Right cardiac atrium (tissue), 5 donors: Measurements from ENCODE around the gene UBA3. TPM values are rescaled to one million over a fixed set of nuclear protein-coding genes. Genes with fewer than 3 reads are reported as not detected.

ENCODE experiments used
- ATAC-seq, 2 donors: fragments of 200-7000 bp; cut with Tn5 transposase; one replicate each; pipeline versions ENCODE4 v1.8.0 to v1.9.1; 2020; ENCODE audit warnings: moderate library complexity in 2 of 2, mild to moderate bottlenecking in 1 of 2
- DNase-seq, 3 donors: peaks; one replicate each; pipeline ENCODE4 v3.0.0-alpha.2; 2020
- H3K27ac ChIP-seq: one replicate; pipeline ENCODE4 v1.5.1; 2013; ENCODE audit warnings: mild to moderate bottlenecking, low read length, control low read depth, moderate library complexity
- H3K27me3 ChIP-seq: one replicate; pipeline ENCODE4 v1.6.1; 2013; ENCODE audit not compliant: control insufficient read depth, insufficient read depth
- H3K4me1 ChIP-seq: one replicate; pipeline ENCODE4 v1.6.1; 2013; ENCODE audit warnings: low read length; ENCODE audit not compliant: control insufficient read depth, insufficient read depth
- H3K4me3 ChIP-seq: one replicate; pipeline ENCODE4 v1.5.1; 2013; ENCODE audit warnings: low read length, control low read depth
- H3K9me3 ChIP-seq: one replicate; pipeline ENCODE4 v1.6.1; 2013; ENCODE audit warnings: low read length; ENCODE audit not compliant: control insufficient read depth
- WGBS: extraction: QIAGEN DNeasy Blood & Tissue Kit; methylation state at CpG from one replicate; pipeline ENCODE4 v1.1.7; 2013; 5-methylcytosine and 5-hydroxymethylcytosine counted together
- intact Hi-C, 4 donors: fragments of 100-400 bp; cut with DNase I; formaldehyde crosslinking; loops; one replicate each; pipeline versions ENCODE4 v1.11.0 to v1.14.0; 2022 to 2023
- polyA plus RNA-seq: library from polyadenylated mRNA; stranded (reverse); fragments of 200-250 nt; gene quantifications from one replicate; pipeline ENCODE4 v1.2.3, GENCODE V29; 2013
- total RNA-seq, 4 donors: library from RNA; stranded (reverse); fragmentation: NEBNext Ultra II Directional; extraction: Animal tissue kit (Norgen Biotek cat#: 25700); gene quantifications; one replicate each; pipeline ENCODE4 v1.2.1, GENCODE V29; 2021
- donor health status: healthy with polysubstance abuse.
- donor health status: DM: no; HTN: yes; CAD: no.
- donor health status: DM: no; HTN: no; CAD: no.
- donor health status: DM: no; HTN: yes; CAD: no; lungs with severe emphysema.
- donor health status: DM: yes; HTN: yes; CAD: no.

The UBA3 gene
- total and polyA plus RNA-seq, 5 donors: 51.4 to 67.5 (median 64.0) TPM

DNA sequence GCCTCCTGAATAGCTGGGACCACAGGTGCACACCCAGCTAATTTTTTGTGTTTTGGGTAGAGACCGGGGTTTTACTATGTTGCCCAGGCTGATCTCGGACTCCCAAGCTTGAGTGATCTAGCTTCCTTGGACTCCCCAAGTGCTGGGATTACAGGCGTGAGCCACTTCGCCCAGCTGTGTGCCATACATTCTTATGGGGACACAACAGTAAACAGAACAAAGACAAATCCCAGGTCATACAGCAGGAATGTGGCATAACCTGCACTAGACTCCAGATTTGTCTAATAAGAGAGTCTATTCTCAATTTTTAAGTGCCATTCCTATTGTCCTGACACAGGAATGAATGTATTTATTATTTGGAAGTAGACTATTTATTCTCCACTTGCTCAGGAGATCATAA, 22.2 kb upstream of the UBA3 start:
- Histone ChIP-seq H3K4me3 (no peak overlapping the region), H3K27me3 (no peaks in the 10 kb centered on the region), H3K4me1 (peaks cover 13% of the 10 kb centered on the region), H3K27ac (peak overlapping the region; percentile 23), H3K9me3 (no peaks in the 10 kb centered on the region)
- intact Hi-C loops: no loop called here
- no peak for ATAC-seq
- DNase-seq: no peak
- WGBS: 83% methylated on average over 4 of the region's 4 CpGs

DNA sequence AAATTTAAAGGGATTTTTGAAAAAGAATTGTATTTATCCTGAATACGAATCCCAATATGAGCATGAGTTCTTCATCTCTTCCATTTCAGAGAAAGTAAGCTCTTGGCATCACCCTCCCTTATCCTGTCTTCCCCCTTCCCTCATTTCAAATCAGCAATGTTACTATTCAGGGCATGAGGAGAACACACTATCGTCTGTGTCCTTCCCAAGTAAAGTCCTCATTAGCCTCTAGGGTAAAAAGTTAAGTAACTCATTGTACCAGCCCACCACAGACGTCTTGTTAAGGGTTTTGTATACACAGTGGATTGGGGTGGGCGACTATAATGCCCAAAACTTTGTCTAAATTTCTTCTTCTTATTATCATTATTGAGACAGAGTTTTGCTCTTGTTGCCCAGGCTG, 19.4 kb upstream of the UBA3 start:
- 70% methylated on average over 4 of the region's 4 CpGs for WGBS
- Histone ChIP-seq H3K27me3 (no peaks in the 10 kb centered on the region), H3K27ac (peak overlapping the region; percentile 52), H3K4me3 (no peak overlapping the region), H3K4me1 (peaks cover 13% of the 10 kb centered on the region), H3K9me3 (no peaks in the 10 kb centered on the region)
- ATAC-seq (no peak), DNase-seq (no peak)
- intact Hi-C loops: no loop called here

DNA sequence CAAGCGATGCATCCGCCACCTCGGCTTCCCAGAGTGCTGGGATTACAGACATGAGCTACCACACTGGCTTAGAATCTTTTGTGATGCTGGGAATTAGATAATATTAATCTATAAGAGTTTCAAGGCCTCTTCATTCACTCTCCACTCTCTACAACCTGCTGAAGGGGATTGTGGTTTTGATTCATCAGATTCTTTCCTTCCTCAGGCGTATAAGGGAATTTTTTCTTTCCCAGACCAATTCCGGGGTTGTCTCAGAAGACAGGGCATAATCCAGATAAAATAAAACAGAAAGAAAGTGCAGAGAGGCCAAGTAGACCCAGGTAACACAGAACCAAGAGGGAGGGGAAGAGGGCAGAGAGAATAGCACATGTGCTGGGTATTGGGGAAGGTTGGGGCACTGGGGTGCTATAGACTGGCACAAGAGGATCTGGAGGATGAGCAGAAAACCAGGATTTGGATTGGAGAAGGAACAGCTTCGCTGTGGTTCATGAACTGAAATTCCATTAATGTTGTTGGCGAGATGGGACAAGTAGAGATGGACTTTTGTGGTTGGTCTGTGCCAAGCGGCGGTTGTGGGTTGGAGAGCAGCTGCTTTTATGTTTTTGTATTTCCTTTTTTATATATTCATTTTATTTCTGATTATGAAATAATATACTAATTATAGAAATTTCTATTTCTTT, 17.4 kb upstream of the UBA3 start:
- intact Hi-C loops: no loop called here

DNA sequence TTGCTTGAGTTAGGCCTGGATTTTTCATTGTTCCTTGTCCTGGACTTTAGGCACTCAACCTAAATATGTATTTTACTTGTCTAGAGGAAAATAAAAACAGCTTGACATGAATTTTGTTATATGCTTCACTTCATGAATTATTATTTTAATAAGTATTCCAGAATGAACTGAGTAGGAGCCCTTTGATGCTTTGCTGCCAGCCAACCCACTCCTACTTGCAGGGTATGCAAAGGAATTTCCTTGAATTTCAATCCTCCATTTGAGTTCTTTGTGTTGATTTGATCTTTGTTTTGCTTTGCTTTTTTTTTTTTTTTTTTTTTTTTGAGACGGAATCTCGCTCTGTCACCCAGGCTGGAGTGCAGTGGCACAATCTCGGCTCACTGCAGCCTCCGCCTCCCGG, 16.1 kb upstream of the UBA3 start:
- Histone ChIP-seq H3K4me3 (no peak overlapping the region), H3K9me3 (no peaks in the 10 kb centered on the region), H3K27me3 (no peaks in the 10 kb centered on the region), H3K27ac (no peak overlapping the region), H3K4me1 (peaks cover 14% of the 10 kb centered on the region)
- intact Hi-C loops: no loop called here
- ATAC-seq (no peak), DNase-seq (no peak)
- 91% methylated on average over 4 of the region's 5 CpGs for WGBS

More for the DNA sequence above, 17.4 kb upstream of the UBA3 start:
- Histone ChIP-seq H3K4me1 (peaks cover 18% of the 10 kb centered on the region), H3K27ac (peak overlapping the region; percentile 20), H3K27me3 (no peaks in the 10 kb centered on the region), H3K4me3 (no peak overlapping the region), H3K9me3 (no peaks in the 10 kb centered on the region)
- ATAC-seq (no peak), DNase-seq (no peak)
- 87% methylated on average over 9 of the region's 9 CpGs for WGBS

DNA sequence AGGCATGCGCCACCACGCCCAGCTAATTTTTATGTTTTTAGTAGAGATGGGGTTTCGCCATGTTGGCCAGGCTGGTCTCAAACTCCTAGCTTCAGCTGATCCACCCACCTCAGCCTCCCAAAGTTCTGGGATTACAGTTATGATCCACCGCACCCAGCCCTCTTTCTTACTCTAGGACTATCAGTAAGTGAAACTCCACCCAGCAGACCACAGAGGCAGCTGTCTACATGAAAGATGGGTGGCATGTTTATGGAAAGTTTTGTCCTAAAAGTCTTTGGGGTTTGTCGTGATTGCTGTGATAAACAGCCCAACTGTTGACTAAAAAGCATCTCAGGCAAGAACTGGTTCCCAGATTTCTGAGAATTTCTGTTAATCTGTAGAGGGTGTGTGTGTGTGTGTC, 15.5 kb upstream of the UBA3 start:
- peaks cover 15% of the 10 kb centered on the region for H3K4me1 ChIP-seq
- H3K4me3 ChIP-seq: no peak overlapping the region
- peak overlapping the region; percentile 17 for H3K27ac ChIP-seq
- H3K9me3 ChIP-seq: no peaks in the 10 kb centered on the region
- H3K27me3 ChIP-seq: no peaks in the 10 kb centered on the region
- intact Hi-C loops: no loop called here
- 76% methylated on average over 5 of the region's 5 CpGs for WGBS
- DNase-seq: no peak
- ATAC-seq: no peak

DNA sequence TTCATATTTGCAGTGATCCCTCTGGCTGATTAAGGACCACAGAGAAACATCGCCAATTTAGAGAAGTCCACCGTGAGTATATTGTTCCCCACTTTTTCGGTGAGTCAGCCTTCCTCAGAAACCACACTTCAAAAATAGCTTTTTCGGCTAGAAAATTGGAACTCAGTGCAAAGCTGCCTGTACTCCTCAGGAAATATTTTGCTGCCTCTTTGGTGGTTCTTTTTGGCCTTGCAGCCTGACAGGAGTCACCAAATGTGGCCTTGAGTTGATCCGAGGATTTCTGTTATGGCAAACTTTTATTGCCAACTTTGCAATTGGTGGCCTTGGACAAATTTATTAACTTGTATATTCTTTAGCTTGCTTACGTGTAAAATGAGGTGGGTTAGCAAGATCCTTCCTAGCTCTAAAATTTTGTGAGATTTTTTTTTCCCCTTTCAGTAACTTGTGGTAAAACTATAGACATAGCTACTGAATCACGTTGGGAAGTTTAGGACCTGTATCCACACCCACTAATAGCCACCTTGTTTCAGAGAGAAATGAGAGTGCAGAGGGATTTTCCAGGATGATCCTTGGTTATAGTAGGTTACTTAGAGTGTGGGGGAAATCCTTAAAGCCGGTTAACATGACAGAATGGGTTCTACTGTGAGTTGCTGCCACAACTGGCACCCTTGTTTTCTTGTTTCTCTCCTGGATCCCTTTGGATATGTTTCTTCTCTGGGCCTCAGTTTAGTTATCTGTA, 14.5 kb upstream of the UBA3 start:
- no peak for DNase-seq
- ATAC-seq: peak; percentile 5 to 20
- WGBS: 52% methylated on average over 8 of the region's 8 CpGs
- Histone ChIP-seq H3K4me1 (peaks cover 17% of the 10 kb centered on the region), H3K27ac (peak overlapping the region; percentile 84), H3K9me3 (no peaks in the 10 kb centered on the region), H3K27me3 (no peaks in the 10 kb centered on the region), H3K4me3 (no peak overlapping the region)
- intact Hi-C loops: no loop called here

DNA sequence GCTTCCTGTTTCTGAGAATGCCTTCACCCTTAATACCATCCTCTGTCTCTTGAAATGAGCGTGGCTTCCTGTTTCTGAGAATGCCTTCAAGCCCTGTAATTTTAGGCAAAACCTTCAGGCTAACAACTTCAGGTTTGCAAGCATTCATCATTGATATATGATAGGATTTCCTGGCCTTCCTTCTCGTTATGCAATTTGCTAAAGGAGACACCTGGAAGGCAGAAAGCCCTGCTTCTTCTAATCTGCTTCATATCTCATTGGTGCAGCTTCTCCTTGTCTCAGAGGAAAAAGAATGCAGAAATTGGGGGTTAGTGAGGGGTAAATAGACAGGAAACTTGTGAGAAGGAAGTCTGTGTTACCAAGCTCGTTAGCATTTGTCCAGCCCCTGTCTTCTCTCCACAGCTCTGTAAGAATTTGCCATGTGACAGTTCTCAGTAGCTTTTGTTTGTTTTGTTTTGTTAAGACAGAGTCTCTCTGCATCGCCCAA, 11.9 kb upstream of the UBA3 start:
- Histone ChIP-seq H3K9me3 (no peaks in the 10 kb centered on the region), H3K27me3 (no peaks in the 10 kb centered on the region), H3K4me3 (no peak overlapping the region), H3K4me1 (peaks cover 20% of the 10 kb centered on the region), H3K27ac (peak overlapping the region; percentile 71)
- DNase-seq (no peak), ATAC-seq (peak in 1 of 2 donors; percentile 23)
- WGBS: 21% methylated on average over 4 of the region's 4 CpGs
- intact Hi-C loops: no loop called here

DNA sequence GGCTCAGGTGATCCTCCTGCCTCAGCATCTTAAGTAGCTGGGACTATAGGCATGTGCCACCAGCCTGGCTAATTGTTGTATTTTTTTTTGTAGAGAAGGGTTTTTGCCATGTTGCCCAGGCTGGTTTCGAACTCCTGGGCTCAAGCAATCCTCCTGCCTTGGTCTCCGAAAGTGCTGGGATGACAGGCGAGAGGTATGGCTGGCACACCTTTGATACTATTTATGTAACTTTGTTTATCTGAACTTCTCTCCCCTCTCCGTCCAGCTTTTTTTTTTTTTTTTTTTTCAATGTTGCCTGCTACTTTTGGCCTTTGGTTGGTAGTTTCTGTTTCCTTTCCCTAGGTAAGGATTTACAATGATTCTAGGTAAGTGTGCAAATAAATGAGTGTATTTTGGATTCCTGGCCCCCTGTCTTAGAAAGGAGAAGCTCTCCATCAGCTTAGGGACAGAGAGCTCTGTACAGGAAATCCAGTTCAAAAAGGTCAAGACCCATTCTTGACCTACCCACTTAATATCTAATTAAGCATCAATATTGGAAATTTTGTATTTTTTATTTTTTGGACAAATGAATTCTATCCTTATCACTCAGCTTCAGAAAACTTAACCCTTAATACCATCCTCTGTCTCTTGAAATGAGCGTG, 11.3 kb upstream of the UBA3 start:
- H3K27ac ChIP-seq: peak overlapping the region; percentile 71
- DNase-seq (no peak), ATAC-seq (no peak)
- no peaks in the 10 kb centered on the region for H3K9me3 ChIP-seq
- 64% methylated on average over 5 of the region's 5 CpGs for WGBS
- H3K27me3 ChIP-seq: no peaks in the 10 kb centered on the region
- intact Hi-C loops: no loop called here
- H3K4me3 ChIP-seq: no peak overlapping the region
- peaks cover 20% of the 10 kb centered on the region for H3K4me1 ChIP-seq

DNA sequence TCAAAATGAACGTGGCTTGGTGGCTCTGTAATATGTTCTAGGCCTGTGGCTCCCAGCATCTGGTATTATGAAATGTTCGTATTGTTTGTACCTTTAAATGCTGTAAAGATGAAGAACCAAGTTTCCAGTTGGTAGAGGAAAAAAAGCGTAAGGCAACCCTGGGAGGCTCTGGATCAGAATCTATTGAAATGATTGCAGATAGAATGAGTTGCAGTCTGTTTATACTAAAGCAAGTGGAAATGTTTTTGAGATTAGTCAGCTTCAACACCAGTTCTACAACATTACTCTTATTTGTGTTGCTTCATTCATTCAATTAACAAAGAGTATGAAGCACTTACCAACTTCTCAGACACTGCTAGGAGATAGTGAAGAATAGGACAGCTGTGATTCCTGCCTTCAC, 9.9 kb upstream of the UBA3 start:
- no peaks in the 10 kb centered on the region for H3K27me3 ChIP-seq
- intact Hi-C loops: no loop called here
- H3K4me1 ChIP-seq: peaks cover 20% of the 10 kb centered on the region
- no peak for ATAC-seq
- no peak for DNase-seq
- WGBS: 57% methylated on average over 3 of the region's 3 CpGs
- H3K27ac ChIP-seq: no peak overlapping the region
- H3K4me3 ChIP-seq: no peak overlapping the region
- H3K9me3 ChIP-seq: no peaks in the 10 kb centered on the region

DNA sequence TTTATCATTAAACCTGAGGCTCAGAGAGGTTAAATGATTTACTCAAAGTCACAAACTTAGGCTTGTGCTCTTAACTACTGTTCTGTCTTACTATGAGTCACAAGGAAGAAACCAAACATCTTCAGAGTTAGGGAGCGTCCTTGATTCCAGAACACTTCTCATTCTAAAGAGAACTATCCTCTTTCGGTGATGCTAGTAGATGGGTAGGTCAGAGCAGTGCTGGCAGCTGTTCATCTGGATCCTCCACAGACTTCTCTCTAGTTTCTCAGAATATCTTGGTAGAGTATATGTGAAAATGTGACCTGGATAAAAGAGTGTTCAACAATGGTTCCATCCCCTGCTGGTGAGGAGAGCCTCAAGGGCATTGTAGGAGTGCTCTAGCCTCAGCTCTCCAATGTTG, 7.9 kb upstream of the UBA3 start:
- no peaks in the 10 kb centered on the region for H3K27me3 ChIP-seq
- H3K9me3 ChIP-seq: no peaks in the 10 kb centered on the region
- DNase-seq (no peak), ATAC-seq (no peak)
- 45% methylated on average over 2 of the region's 2 CpGs for WGBS
- peak overlapping the region; percentile 77 for H3K27ac ChIP-seq
- intact Hi-C loops: no loop called here
- peaks cover 11% of the 10 kb centered on the region for H3K4me1 ChIP-seq
- H3K4me3 ChIP-seq: no peak overlapping the region
